ENCODE results near the gene PDE4DIP. TPM values are rescaled to one million over a fixed set of nuclear protein-coding genes. Genes with fewer than 3 reads are reported as not detected.
"Not testable (repeated sequence)": the region's sequence is repeated elsewhere in the genome, so short reads cannot be mapped to it uniquely, and the experiment has no call there.

The PDE4DIP gene
- total RNA-seq, 2 donors from 2014 or later = 36.6 to 49.8 TPM

DNA sequence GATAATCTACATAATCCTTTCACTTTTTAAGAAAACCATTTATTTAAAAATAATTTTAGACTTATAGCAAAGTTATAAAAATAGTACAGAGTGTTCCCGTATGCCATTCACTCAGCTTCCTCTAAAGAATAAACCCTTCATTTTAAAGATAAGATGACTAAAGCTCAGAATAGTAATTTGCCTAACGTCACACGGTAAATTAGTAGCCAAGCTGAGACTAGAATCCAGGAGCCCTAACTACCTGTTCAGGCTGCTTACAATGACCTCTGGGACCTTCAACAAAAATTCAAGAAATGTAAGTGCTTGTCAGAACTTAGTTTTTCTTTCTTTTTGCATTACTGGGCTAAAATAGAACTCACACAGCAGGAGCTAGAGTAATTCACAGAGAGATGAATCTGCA, 56.5 kb downstream of the PDE4DIP start:
- H3K27me3 ChIP-seq; H3K4me3 ChIP-seq; H3K36me3 ChIP-seq (replicated peaks in 1 of 2; ENCODE audit: insufficient read depth in 1 of 2, low read depth in 2 of 2); intact Hi-C loops (cut with DNase I); DNase-seq; H3K9me3 ChIP-seq; H3K4me1 ChIP-seq; H3K27ac ChIP-seq: not testable (repeated sequence)
- peak; percentile 64 for ATAC-seq
- no CpG with 5 or more reads among the region's 3 CpGs for WGBS, 2 donors

DNA sequence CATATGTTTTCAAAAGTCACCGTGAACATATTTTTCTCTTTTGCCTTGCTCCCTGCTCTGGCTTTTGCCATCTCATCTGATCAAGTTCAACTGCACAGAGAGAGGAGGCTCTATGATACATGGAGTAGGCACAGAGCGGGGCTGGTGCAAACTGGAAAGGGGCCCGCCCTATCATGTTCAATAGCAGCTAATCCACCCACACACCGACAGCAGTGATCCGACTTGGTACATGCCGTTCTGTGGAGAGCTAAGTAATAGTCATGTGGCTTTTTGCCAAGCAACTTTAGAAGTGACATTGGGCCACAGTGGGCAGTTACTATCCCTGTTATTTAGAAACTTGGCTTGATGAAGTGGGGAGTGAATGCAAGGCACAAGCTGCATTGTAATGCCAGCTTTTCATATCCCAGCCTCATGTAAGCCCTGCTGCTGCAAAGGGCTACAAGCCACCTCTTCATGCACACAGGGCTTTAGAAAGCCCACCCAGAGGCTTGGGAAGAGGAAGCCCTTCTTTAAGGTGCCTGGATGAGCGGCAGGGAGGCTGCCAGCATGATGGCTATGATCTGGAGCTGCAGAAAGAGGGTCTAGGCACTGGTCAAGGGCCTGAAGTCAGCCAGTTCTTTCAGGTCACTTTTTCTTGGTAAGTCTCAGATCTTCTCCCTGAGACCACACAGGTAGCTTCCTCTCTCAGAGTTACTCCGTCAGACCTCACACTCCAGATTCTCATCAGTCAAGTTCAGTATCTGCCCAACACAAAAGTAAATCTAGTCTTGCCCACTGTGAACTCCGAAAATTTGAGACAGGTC, 57.1 kb downstream of the PDE4DIP start:
- H3K27ac ChIP-seq; H3K27me3 ChIP-seq; DNase-seq; H3K4me1 ChIP-seq; intact Hi-C loops (cut with DNase I); H3K9me3 ChIP-seq; H3K4me3 ChIP-seq; H3K36me3 ChIP-seq (replicated peaks in 1 of 2; ENCODE audit: insufficient read depth in 1 of 2, low read depth in 2 of 2): not testable (repeated sequence)
- ATAC-seq = peak; percentile 98
- 20% methylated on average over 1 of the region's 9 CpGs; no CpG with 5 or more reads in 1 of the 2 donors for WGBS, 2 donors

GRCh38 chr1:148901953-148902341, 57.7 kb downstream of the PDE4DIP start:
- intact Hi-C loops (cut with DNase I); H3K27ac ChIP-seq: not testable (repeated sequence)

DNA sequence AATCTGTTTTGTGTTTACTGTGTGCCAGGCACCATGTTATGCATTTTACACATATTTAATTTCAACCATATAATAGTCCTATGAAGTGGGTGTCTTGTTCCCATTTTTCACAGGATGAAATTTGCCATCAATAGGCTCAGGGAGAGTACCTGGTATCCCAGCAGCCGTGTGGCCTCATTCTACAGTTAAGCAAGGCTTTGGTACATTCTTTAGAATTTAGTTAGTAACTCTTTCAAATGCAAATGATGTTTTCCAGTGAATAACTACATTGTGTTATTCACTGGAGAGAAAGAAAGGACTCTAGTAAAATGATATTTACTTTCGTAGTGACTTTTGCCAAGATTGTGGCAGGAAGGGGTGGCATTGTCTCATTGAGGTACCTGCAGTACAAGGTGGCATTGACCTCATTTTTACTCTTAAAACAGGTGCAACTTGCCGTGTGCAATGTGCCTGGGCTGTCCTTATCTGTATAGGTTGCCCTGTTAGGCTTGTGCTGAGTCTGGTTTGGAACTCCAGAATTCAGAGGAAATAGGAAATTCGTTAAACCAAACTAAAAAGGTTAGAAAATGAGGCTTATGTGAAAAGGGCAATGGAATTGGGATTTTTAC, 65.1 kb downstream of the PDE4DIP start:
- H3K36me3 ChIP-seq (replicated peaks in 1 of 2; ENCODE audit: insufficient read depth in 1 of 2, low read depth in 2 of 2); H3K9me3 ChIP-seq; H3K27ac ChIP-seq; DNase-seq; H3K27me3 ChIP-seq; ATAC-seq; H3K4me1 ChIP-seq; H3K4me3 ChIP-seq; intact Hi-C loops (cut with DNase I): not testable (repeated sequence)
- WGBS, 2 donors = no CpG with 5 or more reads among the region's 4 CpGs

More at GRCh38 chr1:148901953-148902341, 57.7 kb downstream of the PDE4DIP start:
- not testable (repeated sequence) for H3K27me3 ChIP-seq; H3K4me1 ChIP-seq; H3K9me3 ChIP-seq; ATAC-seq; H3K36me3 ChIP-seq (replicated peaks in 1 of 2; ENCODE audit: insufficient read depth in 1 of 2, low read depth in 2 of 2); DNase-seq; H3K4me3 ChIP-seq
- WGBS, 2 donors = no CpG with 5 or more reads among the region's 4 CpGs

- intact Hi-C loops (cut with DNase I); H3K27me3 ChIP-seq; H3K9me3 ChIP-seq; H3K36me3 ChIP-seq (replicated peaks in 1 of 2; ENCODE audit: insufficient read depth in 1 of 2, low read depth in 2 of 2); H3K4me1 ChIP-seq; DNase-seq; H3K27ac ChIP-seq; ATAC-seq; H3K4me3 ChIP-seq: not testable (repeated sequence)
- WGBS, 2 donors = no CpG with 5 or more reads among the region's 5 CpGs
These were observed 67.2 kb downstream of the PDE4DIP start for GRCh38 chr1:148911303-148911928.

DNA sequence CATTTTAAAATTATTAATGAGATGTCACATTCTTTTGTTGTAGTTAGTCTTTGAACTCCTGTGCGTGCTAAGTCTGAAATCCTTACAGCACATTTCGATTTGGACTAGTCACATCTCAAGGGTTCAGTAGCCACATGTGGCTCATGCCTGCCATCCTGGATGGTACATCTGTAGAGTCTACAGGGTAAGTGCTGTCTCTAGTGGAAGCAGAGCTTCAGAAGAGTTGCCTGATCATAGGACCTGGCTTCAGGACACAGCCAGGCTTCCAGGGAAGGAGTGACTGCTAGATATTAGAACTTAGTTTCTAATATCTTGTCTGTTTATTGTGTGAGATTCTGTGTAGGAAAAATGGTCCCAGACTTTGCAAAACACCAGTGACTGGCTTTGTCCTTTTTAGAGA, 72.0 kb downstream of the PDE4DIP start:
- H3K4me1 ChIP-seq; ATAC-seq; H3K27ac ChIP-seq; H3K9me3 ChIP-seq; H3K36me3 ChIP-seq (replicated peaks in 1 of 2; ENCODE audit: insufficient read depth in 1 of 2, low read depth in 2 of 2); DNase-seq; H3K27me3 ChIP-seq; H3K4me3 ChIP-seq; intact Hi-C loops (cut with DNase I): not testable (repeated sequence)
- no CpG with 5 or more reads among the region's 2 CpGs for WGBS, 2 donors

DNA sequence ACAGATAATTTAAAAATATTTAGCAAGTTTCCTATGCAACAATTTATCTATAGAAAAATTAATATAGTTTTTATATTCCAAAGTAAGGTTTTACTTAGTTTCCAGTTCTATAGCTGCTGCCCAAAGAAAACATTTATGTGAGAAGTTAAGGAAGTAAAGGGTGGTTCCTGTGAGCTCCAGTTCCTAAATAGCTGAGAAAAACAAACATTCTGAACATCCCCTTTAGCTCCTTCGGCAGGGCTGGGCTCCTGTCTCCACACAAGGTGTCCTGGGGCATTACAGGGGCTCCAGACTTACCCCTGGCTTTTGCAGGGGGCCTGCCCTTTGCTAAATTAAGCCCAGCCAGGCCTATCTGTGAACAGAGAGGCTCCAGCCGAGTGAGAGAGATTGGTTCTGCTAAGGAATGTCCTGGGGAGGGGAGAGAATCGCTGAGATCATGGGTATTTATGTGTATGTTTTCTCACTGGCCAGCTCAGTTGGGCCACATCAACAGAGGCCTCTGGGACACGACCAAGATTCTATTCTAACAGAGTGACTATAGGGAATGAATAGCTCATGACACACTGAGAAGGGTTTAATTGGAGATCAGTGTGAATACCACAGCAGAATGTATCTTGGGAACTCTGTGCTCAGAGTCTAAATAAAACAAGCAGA, 72.6 kb downstream of the PDE4DIP start:
- H3K4me3 ChIP-seq; H3K4me1 ChIP-seq; DNase-seq; H3K9me3 ChIP-seq; H3K27me3 ChIP-seq; intact Hi-C loops (cut with DNase I); H3K27ac ChIP-seq; H3K36me3 ChIP-seq (replicated peaks in 1 of 2; ENCODE audit: insufficient read depth in 1 of 2, low read depth in 2 of 2): not testable (repeated sequence)
- WGBS, 2 donors = 20 to 51% methylated on average over 2 of the region's 4 CpGs
- peak; percentile 52 for ATAC-seq

DNA sequence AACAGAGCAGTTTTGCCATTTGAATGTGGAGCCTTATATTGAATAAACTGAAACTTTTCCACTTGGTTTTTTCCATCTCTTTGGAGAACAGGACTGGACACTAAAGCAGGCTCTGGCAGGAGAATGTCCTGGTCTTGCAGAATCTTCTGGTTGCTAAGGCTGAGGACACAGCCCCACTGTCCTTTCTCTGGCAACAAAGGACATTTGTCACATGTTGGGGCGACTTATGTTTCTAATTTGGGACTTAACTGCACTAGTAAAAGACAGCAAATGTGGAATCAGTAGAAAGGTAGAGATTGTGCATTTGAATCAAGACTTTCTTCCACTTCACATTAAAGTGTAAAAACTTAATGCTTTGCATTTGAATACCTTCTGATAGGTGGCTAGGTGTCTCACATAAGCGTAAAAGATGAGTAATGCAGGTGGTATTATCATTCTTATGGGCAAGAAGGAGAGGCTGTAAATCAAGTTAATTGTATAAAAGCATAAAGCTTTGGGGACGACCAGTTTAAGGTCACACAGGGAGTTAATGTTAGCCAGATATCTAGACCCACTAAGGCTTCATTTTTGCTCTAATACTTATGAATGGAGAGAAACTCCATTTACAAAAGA, 74.7 kb downstream of the PDE4DIP start:
- intact Hi-C loops (cut with DNase I); H3K4me3 ChIP-seq; H3K36me3 ChIP-seq (replicated peaks in 1 of 2; ENCODE audit: insufficient read depth in 1 of 2, low read depth in 2 of 2); H3K9me3 ChIP-seq; H3K4me1 ChIP-seq; ATAC-seq; DNase-seq; H3K27me3 ChIP-seq; H3K27ac ChIP-seq: not testable (repeated sequence)
- WGBS, 2 donors = 66 to 79% methylated on average over 2 of the region's 3 CpGs

GRCh38 chr1:148921047-148921446, 76.8 kb downstream of the PDE4DIP start:
- ATAC-seq; intact Hi-C loops (cut with DNase I): not testable (repeated sequence)
- WGBS, 2 donors = no CpG with 5 or more reads among the region's 1 CpG

GRCh38 chr1:148923798-148924197, 79.6 kb downstream of the PDE4DIP start:
- not testable (repeated sequence) for ATAC-seq
- 42 to 47% methylated on average over 1 of the region's 3 CpGs for WGBS, 2 donors

More at GRCh38 chr1:148921047-148921446, 76.8 kb downstream of the PDE4DIP start:
- not testable (repeated sequence) for H3K4me1 ChIP-seq; H3K4me3 ChIP-seq; DNase-seq; H3K9me3 ChIP-seq; H3K36me3 ChIP-seq (replicated peaks in 1 of 2; ENCODE audit: insufficient read depth in 1 of 2, low read depth in 2 of 2); H3K27me3 ChIP-seq; H3K27ac ChIP-seq

GRCh38 chr1:148927645-148928044, 83.4 kb downstream of the PDE4DIP start:
- H3K27me3 ChIP-seq; DNase-seq; H3K27ac ChIP-seq; H3K4me3 ChIP-seq; H3K36me3 ChIP-seq (replicated peaks in 1 of 2; ENCODE audit: insufficient read depth in 1 of 2, low read depth in 2 of 2); intact Hi-C loops (cut with DNase I); ATAC-seq; H3K4me1 ChIP-seq; H3K9me3 ChIP-seq: not testable (repeated sequence)
- no CpG with 5 or more reads among the region's 1 CpG for WGBS, 2 donors

More at GRCh38 chr1:148923798-148924197, 79.6 kb downstream of the PDE4DIP start:
- H3K4me3 ChIP-seq; H3K27me3 ChIP-seq; DNase-seq; H3K9me3 ChIP-seq; H3K36me3 ChIP-seq (replicated peaks in 1 of 2; ENCODE audit: insufficient read depth in 1 of 2, low read depth in 2 of 2); H3K27ac ChIP-seq; H3K4me1 ChIP-seq; intact Hi-C loops (cut with DNase I): not testable (repeated sequence)
